Astrocyte of the hippocampus (primary cell): ENCODE measurements around the gene SLC23A2.
"Not testable (repeated sequence)": the region's sequence is repeated elsewhere in the genome, so short reads cannot be mapped to it uniquely, and the experiment has no call there.

Source experiments
- DNase-seq: peaks from one replicate; pipeline ENCODE4 v3.0.0; 2011; ENCODE audit warnings: low read depth, low spot score

Gene SLC23A2

DNA sequence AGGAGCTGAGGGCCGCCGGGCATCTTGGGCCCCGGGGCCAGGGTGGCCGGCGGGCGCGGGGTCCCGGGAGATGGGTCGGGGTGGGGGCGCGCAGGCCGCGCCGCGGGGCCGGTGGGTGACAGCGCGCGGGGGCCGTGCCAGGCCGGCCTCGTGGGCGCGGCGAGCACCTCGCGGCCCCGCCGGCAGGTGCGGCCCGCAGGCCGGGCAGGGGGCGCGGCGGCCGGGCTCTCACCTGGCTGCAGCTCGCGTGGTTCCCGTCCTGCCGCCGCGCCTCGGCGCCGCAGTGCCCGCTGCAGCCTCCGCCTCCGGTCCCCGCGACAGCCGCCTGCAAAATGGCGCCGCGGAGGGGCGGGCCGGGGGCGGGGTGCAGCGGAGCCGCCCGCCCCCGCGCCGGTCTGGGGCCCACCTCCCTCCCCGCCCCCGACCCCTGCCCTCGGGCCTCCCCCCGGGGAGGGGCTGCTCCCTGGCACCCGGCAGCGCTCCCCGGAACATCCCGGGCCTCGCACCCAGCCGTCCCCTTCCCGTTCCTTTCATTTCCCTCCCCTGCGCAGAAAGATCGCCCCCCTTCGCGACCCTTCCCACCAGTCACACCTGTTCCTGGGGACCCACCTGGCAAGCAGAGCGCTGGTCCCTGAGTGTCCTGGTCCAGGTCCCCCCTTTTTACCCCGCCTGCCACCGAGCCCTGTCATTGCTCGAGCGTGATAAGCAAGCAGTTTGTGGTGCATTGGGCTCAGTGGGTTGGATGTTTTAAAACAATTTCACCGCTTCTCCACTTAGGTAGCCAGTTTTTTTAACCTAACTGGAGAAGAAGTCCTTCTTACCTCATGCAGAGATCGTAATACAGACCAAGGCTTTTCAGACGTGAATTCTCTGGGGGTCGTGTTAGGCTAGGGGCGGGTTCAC lies at the start of gene SLC23A2:
Gene SLC23A2, minus strand, starts transcription at position 337 of the 903 bp plus-strand sequence. CDS start 68,948 bp downstream, outside the sequence.
- DNase-seq, result peak; percentile 61

DNA sequence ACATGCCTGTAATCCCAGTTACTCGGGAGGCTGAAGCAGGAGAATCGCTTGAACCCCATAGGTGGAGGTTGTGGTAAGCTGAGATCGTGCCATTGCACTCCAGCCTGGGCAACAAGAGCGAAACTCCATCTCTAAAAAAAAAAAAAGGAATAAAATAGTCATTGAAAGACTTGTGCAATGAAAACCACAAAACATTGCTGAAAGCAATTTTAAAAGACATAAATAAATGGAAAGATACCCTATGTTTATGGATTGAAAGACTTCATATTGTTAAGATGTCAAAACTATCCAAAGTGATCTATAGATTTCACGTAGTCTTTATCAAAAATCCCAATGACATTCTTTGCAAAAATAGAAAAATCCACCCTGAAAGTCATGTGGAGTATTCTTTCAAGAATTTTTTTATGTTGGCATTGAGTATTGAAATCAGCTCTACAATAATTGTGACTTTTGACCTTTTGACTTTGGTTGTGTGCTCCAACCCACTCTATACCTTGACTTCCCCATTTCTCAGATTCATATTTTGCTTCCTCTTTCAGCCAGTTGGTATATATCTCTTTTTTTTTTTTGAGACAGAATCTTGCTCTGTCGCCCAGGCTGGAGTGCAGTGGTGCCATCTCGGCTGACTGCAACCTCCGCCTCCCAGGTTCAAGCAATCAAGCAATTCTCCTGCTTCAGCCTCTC lies 45.5 kb upstream of the SLC23A2 start:
- no peak for DNase-seq

DNA sequence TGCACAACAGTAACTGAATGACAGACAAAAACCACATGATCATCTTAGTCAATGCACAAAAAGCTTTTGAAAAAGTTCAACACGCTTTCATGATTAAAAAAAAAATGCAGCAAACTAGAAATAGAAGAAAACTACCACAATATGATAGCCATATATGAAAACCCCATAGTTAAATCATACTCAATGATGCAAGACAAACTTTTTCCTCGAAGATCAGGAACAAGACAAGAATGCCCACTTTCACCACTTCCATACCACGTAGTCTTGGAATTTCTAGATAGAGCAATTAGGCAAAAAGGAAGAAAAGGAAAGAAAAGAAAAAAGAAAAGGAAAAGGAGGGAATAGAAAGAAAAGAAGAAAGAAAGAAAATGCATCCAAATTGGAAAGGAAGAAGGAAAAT lies 44.6 kb upstream of the SLC23A2 start:
- no peak for DNase-seq

DNA sequence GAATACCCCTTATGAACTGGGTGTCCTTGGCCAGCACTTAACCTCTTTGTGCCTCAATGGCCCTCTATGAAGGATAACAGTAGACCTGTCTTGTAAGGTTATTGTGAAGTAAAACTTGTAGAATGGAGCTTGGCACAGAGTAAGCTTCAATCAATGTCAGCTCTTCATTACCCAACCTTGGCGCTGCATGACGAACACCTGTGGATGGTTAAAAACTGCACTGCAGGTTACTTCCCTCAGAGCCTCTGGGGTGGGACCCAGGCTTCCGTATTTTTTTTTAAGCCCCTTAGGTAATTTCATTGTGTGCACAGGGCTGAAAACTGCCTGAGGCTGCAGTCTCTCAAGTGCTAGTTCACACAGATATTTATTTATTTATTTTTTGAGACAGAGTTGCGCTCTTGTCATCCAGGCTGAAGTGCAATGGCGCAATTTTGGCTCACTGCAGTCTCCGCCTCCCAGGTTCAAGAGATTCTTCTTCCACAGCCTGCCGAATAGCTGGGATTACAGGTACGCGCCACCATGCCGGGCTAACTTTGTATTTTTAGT lies 42.8 kb upstream of the SLC23A2 start:
- no peak for DNase-seq

- DNase-seq, result peak; percentile 22
These were observed 40.1 kb upstream of the SLC23A2 start for GRCh38 chr20:5041433-5041832.

- DNase-seq, result no peak
These were observed 39.0 kb upstream of the SLC23A2 start for GRCh38 chr20:5040345-5040744.

DNA sequence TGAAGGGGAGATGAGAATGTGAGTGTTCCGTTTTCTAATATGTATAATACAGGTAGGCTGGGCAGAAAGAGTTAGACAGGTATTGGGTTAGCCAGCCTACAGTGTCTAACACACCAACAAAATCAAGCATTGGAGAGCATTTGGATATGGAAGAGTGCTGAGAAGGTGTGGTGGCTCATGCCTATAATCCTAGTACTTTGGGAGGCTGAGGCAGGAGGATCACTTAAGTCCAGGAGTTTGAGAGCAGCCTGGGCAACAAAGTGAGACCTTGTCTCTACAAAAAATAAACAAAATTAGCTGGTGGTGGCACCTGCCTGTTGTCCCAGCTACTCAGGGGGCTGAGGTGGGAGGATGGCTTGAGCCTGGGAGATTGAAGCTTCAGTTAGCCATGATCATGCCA lies 38.6 kb upstream of the SLC23A2 start:
- no peak for DNase-seq

DNA sequence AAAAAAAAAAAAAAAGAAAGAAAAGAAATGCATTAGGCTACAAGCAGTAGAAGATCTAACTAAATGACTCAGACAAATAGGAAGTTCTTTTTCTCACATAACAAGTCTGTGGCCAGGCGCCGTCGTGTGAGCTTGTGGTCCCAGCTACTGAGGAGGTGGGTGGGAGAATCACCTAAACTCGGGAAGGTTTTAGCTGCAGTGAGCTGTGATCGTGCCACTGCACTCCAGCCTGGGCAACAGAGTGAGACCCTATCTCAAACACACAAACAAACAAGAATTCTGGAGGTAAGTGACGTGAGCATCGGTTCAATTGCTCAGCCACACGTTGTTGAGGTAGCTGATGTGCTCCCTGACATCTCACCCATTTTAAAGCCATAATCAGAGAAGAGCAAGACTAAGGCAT lies 37.9 kb upstream of the SLC23A2 start:
- DNase-seq, result no peak

GRCh38 chr20:5036828-5037227 lies 35.5 kb upstream of the SLC23A2 start:
- no peak for DNase-seq

DNA sequence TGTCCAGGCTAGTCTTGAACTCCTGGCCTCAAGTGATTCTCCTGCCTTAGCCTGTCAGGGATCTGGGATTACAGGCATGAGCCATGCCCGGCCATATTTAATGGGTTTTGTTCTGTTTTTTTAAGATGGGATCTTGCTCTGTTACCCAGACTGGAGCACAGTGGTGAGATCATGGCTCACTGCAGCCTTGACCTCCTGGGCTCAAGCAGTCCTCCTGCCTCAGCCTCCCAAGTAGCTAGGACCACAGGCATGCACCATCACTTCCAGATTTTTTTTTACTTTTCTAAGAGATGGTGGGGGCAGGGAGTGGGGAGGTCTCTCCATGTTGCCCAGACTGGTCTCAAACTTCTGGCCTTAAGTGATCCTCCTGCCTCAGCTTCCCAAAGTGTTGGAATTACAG lies 34.2 kb upstream of the SLC23A2 start:
- DNase-seq, result not testable (repeated sequence)

DNA sequence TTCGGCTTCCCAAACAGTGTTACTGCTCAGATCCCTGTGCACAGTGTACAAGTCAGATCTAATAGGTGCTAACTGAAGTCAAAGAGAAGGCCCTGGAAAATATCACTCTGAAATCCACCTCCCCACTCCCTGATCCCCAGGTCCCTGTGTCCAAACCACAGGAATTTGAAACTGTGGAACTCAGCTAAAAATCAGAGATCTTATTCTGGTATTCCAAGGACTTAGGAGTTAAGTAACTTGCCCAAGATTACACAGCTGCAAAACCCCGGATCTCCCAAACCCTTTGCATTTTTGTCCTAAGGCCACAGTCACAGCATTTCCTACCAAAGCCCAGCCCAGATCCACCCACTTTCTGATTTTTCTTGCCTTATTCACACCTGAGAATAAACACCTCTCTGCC lies 32.3 kb upstream of the SLC23A2 start:
- peak; percentile 73 for DNase-seq

DNA sequence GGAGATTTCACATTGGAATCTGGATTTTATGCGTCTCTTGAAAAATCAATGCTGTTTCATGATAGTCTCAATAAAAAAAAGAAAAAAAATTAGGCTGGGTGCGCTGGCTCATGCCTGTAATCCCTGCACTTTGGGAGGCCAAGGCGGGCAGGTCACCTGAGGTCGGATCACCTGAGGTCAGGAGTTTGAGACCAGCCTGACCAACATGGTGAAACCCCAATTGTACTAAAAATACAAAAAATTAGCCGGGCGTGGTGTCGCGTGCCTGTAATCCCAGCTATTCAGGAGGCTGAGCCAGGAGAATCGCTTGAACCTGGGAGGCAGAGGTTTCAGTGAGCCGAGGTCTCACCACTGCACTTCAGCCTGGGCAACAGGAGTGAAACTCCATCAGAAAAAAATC lies 30.4 kb upstream of the SLC23A2 start:
- not testable (repeated sequence) for DNase-seq

- no peak for DNase-seq
These were observed 29.9 kb upstream of the SLC23A2 start for GRCh38 chr20:5031206-5031557.

DNA sequence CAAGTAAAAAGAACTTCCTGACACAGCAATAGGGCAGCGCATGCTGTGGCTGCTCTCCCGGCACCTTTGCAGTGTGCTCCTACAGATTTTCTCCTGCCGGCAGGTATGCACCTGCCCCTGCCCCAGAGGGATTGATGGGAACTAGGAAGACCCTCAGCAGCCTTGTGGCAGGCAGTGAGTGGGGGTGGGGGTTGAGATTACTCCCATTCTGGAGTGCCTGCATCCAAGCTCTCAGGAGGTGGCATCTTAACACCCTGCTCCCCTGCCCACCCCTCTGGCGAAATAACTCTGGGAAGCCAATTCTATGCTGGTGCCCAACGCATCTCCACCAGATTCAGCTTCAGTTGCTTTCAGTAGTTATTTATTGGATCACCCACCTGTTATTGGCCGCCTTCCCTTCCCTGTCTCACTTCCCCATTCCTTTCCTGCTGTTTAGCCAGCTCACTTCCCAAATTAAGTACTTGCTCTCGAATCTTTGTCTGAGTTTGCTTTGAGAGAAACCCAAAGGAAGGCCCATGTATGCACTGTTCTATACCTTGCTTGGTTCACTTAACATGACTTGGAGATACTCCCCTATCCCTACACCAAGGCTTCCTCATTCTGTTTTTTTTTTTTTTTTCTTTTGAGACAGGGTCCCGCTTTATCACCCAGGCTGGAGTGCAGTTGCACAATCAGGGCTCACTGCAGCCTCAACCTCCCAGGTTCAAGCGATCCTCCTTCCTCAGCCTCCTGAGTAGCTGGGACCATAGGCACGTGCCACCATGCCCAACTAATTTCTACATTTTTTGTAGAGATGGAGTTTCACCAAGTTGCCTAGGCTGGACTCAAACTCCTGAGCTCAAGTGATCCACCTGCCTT lies 29.3 kb upstream of the SLC23A2 start:
- DNase-seq, result no peak

DNA sequence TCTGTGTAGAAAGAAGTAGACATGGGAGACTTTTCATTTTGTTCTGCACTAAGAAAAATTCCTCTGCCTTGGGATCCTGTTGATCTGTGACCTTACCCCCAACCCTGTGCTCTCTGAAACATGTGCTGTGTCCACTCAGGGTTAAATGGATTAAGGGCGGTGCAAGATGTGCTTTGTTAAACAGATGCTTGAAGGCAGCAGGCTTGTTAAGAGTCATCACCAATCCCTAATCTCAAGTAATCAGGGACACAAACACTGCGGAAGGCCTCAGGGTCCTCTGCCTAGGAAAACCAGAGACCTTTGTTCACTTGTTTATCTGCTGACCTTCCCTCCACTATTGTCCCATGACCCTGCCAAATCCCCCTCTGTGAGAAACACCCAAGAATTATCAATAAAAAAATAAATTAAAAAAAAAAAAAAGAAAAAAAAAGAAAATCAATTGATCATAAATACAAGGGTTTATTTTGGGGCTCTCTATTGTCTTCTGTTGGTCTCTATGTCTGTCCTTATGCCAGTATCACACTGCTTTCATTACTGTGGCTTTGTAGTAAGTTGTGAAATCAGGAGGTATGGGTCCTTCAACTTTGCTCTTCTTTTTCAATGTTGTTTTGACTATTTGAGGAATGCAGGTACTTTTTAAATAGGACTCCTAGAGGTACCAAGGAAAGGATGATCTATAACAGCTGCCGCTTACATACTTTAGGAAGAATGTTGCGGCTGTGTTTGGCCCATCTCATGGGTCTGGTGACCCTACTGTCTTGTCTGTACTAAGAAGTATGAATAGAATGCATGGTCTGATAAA lies 27.1 kb upstream of the SLC23A2 start:
- DNase-seq, result not testable (repeated sequence)

DNA sequence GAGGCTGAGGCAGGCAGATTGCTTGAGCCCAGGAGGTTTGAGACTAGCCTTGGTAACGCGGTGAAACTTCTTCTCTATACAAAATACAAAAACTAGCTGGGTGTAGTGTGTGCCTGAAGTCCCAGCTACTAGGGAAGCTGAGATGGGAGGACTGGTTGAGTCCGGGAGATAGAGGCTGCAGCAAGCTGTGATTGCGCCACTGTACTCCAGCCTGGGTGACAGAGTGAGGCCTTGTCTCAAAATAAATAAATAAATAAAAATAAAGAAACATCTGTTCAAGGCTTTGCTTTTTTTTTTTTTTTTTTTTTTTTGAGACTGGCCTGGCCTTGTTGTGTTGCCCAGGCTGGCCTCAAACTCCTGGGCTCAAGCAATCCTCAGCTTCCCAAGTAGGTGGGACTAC lies 23.7 kb upstream of the SLC23A2 start:
- DNase-seq, result no peak

DNA sequence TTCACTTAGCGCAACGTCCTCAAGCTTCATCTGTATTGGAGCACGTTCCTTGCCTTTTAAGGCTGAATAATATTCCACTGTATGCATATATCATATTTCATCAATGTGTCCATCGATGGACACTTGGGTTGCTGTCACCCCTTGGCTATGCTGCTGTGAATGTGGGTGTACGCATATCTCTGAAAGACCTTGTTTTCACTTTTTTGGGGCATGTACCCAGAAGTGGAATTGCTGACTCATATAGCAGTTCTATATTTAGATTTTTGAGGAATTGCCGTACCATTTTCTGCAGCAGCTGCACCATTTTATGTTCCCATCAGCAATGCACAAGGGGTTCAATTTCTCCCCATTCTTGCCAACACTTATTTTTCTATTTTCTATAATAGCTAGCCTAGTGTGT lies 22.8 kb upstream of the SLC23A2 start:
- peak; percentile 3 for DNase-seq

DNA sequence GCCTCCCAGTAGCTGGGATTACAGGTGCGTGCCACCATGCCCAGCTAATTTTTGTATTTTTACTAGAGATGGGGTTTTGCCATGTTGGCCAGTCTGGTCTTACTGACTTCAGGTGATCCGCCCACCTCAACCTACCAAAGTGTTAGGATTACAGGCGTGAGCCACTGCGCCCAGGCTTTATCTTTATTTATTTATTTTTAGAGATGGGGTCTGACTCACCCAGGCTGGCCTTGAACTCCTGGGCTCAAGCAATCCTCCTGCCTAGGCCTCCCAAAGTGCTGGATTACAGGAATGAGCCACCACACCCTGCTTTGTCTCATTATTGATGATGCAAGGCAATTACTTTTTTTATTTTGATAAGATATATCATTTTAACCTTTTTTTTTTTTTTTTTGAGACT lies 21.9 kb upstream of the SLC23A2 start:
- DNase-seq, result not testable (repeated sequence)

DNA sequence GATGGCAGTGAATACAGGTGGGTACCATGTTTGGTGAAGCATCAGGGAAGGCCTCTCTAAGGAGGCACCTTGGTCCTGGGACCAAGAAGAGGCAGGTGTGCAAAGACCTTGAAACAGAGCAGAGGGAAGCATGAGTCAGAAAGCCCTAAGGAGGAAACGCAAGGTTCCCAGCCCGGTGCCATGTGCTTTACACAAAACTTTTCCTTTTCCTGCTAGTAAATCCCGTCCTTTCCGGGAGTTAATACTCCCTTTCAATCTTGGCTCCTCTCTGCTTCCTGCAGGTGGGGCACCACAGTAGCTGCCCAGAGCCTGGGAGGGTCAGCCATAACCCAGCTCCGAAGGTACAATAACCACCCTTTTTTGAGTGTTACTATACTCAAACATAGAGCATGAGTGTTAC lies 19.4 kb upstream of the SLC23A2 start:
- no peak for DNase-seq

DNA sequence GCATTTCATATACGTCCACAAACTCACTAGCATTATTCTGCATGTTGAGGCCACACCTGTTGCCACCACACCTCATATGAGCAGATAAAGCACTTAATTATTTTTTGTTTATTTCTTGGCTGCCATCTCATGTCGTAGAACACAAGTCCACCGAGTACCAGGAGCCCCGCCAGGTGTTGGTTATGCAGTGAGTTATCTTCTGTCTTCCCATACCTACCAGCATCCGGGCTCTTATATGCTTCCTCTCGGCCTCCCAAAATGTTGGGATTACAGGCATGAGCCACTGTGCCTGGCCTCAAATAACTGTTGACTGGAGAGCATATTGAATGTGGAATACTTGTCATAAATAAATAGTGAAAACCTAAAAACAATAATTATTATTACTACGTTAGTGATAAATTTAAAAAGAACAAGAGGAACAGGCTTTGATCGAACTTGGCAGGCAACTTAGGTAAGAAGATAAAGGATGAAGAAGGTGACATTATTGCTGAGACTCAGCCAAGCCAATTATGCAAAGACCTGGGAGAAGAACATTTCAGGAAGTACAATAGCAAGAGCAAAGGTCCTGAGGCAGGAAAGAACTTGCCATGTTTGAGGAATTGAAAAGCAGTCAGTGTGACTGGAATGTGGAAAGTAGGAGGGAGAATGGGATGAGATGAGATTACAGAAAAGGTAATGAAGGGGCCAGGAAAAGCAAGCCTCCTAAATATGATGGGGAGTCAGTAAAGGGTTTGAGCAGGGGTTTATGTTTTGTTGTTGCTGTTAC lies 12.6 kb upstream of the SLC23A2 start:
- no peak for DNase-seq
